DMS 273 (cell line): Measurements from ENCODE around the gene SVBP.
A peak's percentile ranks its signal among the peaks of the same experiment; 100 is the strongest.

Experiments
- DNase-seq: peaks from one replicate; lab custom pipeline; 2025; ENCODE audit not compliant: unreplicated experiment; lab: John Stamatoyannopoulos, UW

The SVBP gene

GRCh38 chr1:42765832-42766740, 51.1 kb downstream of the SVBP start:
- peak; percentile 85 for DNase-seq

GRCh38 chr1:42765269-42765668, 51.9 kb downstream of the SVBP start:
- no peak for DNase-seq

GRCh38 chr1:42762269-42762668, 54.9 kb downstream of the SVBP start:
- no peak for DNase-seq

GRCh38 chr1:42761567-42761966, 55.6 kb downstream of the SVBP start:
- DNase-seq, result no peak

GRCh38 chr1:42759114-42759513, 58.1 kb downstream of the SVBP start:
- DNase-seq, result no peak

- no peak for DNase-seq
Measured at GRCh38 chr1:42758641-42759040, 58.6 kb downstream of the SVBP start.

- DNase-seq, result no peak
Measured at GRCh38 chr1:42757892-42758275, 59.3 kb downstream of the SVBP start.
